ENCODE results near the gene IQGAP2.

IQGAP2 gene

DNA sequence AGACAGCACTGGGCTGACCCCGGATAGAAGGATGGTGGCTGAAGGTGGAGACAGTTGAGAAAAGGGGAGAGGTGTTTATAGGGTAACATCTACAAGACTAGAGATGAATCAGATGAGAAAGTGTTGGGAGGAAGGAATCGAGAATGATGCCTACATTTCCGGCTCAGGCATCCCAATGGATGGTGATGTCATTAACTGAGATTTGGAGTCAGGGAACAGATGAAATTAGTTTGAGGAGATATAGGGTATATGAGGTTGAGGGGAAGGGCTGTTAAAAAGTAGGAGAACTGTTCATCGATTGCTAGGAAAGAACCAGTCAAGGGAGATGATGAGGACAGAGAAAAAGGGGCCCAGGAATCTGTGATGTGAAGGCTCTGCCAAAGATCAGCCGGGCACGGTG lies 24.7 kb upstream of the IQGAP2 start:
- in situ Hi-C loops (cut with MboI; ENCODE audit: low pct_unique_long_range_greater_than_20kb, low sequenced_read_pairs, unreplicated experiment) = no loop called here
- no peak for DNase-seq (ENCODE audit: low spot score)
- TF ChIP-seq CTCF (IDR thresholded peaks at IDR 0.05; ENCODE audit: extremely low read depth, insufficient read depth, missing control alignments) = no peak

DNA sequence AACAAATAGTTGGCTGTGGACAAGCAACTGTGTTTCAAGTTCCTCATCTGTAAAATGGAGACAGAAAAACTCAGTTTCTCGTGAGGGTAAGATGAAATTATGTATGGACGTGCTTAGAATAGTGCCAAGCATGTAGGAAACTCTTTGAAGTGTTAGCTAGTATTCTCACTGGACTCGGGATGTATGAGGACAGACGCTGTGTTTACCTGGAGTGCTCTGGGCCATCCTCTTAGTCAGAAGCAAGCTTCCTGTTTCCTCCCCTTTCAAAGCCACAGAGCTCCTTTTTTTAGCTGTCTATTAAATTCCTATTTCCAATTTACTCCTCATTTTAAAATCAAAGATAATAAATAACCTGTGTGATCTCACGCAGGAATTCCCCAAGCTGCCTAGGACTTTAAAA lies 23.8 kb upstream of the IQGAP2 start:
- no peak for TF ChIP-seq CTCF (IDR thresholded peaks at IDR 0.05; ENCODE audit: extremely low read depth, insufficient read depth, missing control alignments)
- no peak for DNase-seq (ENCODE audit: low spot score)
- in situ Hi-C loops (cut with MboI; ENCODE audit: low pct_unique_long_range_greater_than_20kb, low sequenced_read_pairs, unreplicated experiment) = no loop called here

GRCh38 chr5:76379855-76380254 lies 23.2 kb upstream of the IQGAP2 start:
- no peak for DNase-seq (ENCODE audit: low spot score)
- no peak for TF ChIP-seq CTCF (IDR thresholded peaks at IDR 0.05; ENCODE audit: extremely low read depth, insufficient read depth, missing control alignments)
- in situ Hi-C loops (cut with MboI; ENCODE audit: low pct_unique_long_range_greater_than_20kb, low sequenced_read_pairs, unreplicated experiment) = no loop called here

GRCh38 chr5:76380346-76381066 lies 22.6 kb upstream of the IQGAP2 start:
- DNase-seq (ENCODE audit: low spot score) = no peak
- in situ Hi-C loops (cut with MboI; ENCODE audit: low pct_unique_long_range_greater_than_20kb, low sequenced_read_pairs, unreplicated experiment) = no loop called here
- TF ChIP-seq CTCF (IDR thresholded peaks at IDR 0.05; ENCODE audit: extremely low read depth, insufficient read depth, missing control alignments) = no peak

DNA sequence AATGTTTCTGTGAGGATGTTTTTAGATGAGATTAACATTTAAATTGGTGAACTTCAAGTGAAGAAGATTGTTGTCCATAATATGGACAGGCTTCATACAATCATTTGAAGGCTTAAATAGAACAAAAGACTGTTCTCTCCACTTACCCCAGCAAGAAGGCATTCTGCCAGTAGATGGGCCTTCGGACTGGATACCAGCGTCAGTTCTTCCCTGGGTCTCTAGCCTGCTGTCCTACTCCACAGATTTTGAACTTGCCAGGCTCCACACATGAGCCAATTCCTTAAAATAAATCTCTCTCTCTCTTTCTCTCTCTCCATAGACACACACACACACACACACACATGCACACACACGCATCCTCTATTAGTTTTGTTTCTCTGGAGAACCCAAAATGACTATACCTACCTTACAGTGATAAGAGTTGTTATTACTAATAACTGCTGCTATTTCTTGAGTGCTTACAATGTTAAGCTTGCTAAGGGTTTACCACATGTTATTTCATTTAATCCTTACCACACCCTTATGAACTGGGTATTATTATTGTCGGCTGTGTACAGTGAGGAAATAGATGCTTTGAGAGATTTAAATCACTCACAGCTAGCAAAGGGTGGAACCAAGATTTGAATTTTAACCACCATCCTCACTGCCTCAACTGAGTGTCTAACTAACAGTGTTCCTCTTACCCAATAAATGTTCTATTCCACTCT lies 19.8 kb upstream of the IQGAP2 start:
- TF ChIP-seq CTCF (IDR thresholded peaks at IDR 0.05; ENCODE audit: extremely low read depth, insufficient read depth, missing control alignments) = no peak
- in situ Hi-C loops (cut with MboI; ENCODE audit: low pct_unique_long_range_greater_than_20kb, low sequenced_read_pairs, unreplicated experiment) = no loop called here

DNA sequence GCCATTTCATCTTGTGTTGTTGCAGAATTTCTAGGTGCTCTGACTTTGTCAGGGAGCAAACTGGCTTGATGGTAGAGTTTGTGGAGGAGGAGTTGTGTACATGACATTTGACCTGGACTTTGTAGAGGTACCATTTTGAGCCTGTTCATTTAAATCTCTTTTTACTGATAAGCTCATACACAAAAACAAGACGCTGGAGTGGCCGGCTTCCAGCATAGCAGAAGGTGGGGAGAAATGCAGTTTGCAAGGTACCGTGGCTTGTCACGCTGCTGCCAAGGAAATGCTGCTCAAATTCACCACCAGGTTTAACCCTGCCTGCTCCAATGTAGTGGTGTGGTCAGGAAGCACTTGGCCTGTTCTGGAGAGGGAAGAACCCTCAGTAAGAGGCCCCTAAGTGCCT lies 18.9 kb upstream of the IQGAP2 start:
- no peak for TF ChIP-seq CTCF (IDR thresholded peaks at IDR 0.05; ENCODE audit: extremely low read depth, insufficient read depth, missing control alignments)

More for the DNA sequence above, 19.8 kb upstream of the IQGAP2 start:
- no peak for DNase-seq (ENCODE audit: low spot score)

More for the DNA sequence above, 18.9 kb upstream of the IQGAP2 start:
- no peak for DNase-seq (ENCODE audit: low spot score)
- in situ Hi-C loops (cut with MboI; ENCODE audit: low pct_unique_long_range_greater_than_20kb, low sequenced_read_pairs, unreplicated experiment) = no loop called here
